Transverse colon (tissue), 4 donors: Measurements from ENCODE around the gene FAM216B.

ENCODE experiments used
- EP300 ChIP-seq: sonication (generic); formaldehyde crosslinking; IDR thresholded peaks from one replicate; pipeline ENCODE4 v1.6.1; 2017; ENCODE audit warnings: antibody characterized with exemption, low read depth
- POLR2A ChIP-seq: fragments of 450-650 bp; IDR thresholded peaks from one replicate; pipeline ENCODE4 v1.6.1; 2016; ENCODE audit warnings: antibody characterized with exemption, mild to moderate bottlenecking, moderate library complexity
- POLR2AphosphoS5 ChIP-seq, 3 donors: sonication (generic); formaldehyde crosslinking; IDR thresholded peaks; one replicate each; pipeline ENCODE4 v1.6.1; 2016; ENCODE audit warnings: antibody characterized with exemption in 3 of 3
- TF ChIP-seq, protein P1 (sequence below), 5 experiments: fragments of 200-600 bp in 3 of 5; fragments of 450-650 bp in 2 of 5; sonication (generic) in 3 of 5; IDR thresholded peaks; 1 replicate in 2 of 5; 2 replicates in 3 of 5; pipeline ENCODE4 v1.5.1; 2016 to 2017; ENCODE audit warnings: antibody characterized with exemption in 5 of 5, inconsistent platforms in 3 of 5, mild to moderate bottlenecking in 2 of 5, moderate library complexity in 1 of 5

DNA sequence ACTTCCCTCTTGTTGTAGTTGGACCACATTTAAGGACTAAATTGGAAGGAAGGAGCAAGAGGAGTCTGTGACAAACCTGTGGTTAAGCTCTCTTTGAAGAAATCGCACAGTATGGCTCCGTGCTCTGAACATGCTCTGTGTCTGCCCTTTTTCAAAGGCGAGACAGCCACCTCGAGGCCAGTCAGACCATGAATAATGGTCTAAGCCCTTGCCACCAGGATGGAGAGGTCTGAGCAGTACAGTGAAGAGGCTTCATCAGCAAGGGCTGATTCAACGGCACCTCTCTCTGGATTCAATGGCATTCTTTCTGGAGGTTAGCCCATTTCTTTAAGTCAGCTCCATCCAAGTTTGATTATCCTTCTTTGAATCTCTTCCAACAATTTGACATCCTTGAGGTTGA lies 30.9 kb downstream of the FAM216B start:
- TF ChIP-seq, protein P1, sequence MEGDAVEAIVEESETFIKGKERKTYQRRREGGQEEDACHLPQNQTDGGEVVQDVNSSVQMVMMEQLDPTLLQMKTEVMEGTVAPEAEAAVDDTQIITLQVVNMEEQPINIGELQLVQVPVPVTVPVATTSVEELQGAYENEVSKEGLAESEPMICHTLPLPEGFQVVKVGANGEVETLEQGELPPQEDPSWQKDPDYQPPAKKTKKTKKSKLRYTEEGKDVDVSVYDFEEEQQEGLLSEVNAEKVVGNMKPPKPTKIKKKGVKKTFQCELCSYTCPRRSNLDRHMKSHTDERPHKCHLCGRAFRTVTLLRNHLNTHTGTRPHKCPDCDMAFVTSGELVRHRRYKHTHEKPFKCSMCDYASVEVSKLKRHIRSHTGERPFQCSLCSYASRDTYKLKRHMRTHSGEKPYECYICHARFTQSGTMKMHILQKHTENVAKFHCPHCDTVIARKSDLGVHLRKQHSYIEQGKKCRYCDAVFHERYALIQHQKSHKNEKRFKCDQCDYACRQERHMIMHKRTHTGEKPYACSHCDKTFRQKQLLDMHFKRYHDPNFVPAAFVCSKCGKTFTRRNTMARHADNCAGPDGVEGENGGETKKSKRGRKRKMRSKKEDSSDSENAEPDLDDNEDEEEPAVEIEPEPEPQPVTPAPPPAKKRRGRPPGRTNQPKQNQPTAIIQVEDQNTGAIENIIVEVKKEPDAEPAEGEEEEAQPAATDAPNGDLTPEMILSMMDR (IDR thresholded peaks at IDR 0.05): no peak
- TF ChIP-seq POLR2AphosphoS5 (IDR thresholded peaks at IDR 0.05): no peak
- no peak for TF ChIP-seq POLR2A
- TF ChIP-seq EP300: no peak
